Psoas muscle (tissue), 8 donors: ENCODE data around the gene VMP1. TPM values are rescaled to one million over a fixed set of nuclear protein-coding genes. Genes with fewer than 3 reads are reported as not detected.
"Not testable (repeated sequence)": the region's sequence is repeated elsewhere in the genome, so short reads cannot be mapped to it uniquely, and the experiment has no call there.

Experiments used
- ATAC-seq, 4 donors: fragments of 200-7000 bp; cut with Tn5 transposase; one replicate each; pipeline ENCODE4 v1.9.1; 2020; ENCODE audit warnings: moderate library complexity in 3 of 4, mild to moderate bottlenecking in 2 of 4
- DNase-seq, 2 donors: peaks; one replicate each; pipeline ENCODE4 v3.0.0-alpha.2; 2020
- H3K27ac ChIP-seq: fragments of 200-600 bp; one replicate; pipeline ENCODE4 v1.8.0; 2022
- H3K27me3 ChIP-seq, 3 donors: fragments of 200-600 bp in 1 of 3; one replicate each; pipeline versions ENCODE4 v1.6.1 to v1.8.0; 2013 to 2022; ENCODE audit warnings: low read length in 2 of 3, mild to moderate bottlenecking in 2 of 3, moderate library complexity in 1 of 3; ENCODE audit not compliant: insufficient read depth in 3 of 3
- H3K36me3 ChIP-seq, 2 donors: fragments of 200-600 bp in 1 of 2; one replicate each; pipeline versions ENCODE4 v1.6.1 to v1.8.0; 2013 to 2022; ENCODE audit warnings: low read depth in 1 of 2, mild to moderate bottlenecking in 1 of 2, moderate library complexity in 1 of 2; ENCODE audit not compliant: insufficient read depth in 1 of 2
- H3K4me1 ChIP-seq: fragments of 200-600 bp; one replicate; pipeline ENCODE4 v1.8.0; 2022
- H3K4me3 ChIP-seq: fragments of 200-600 bp; one replicate; pipeline ENCODE4 v1.8.0; 2022; ENCODE audit warnings: mild to moderate bottlenecking
- H3K9me3 ChIP-seq: fragments of 200-600 bp; one replicate; pipeline ENCODE4 v1.8.0; 2022
- WGBS, 3 donors: extraction: QIAGEN DNeasy Blood & Tissue Kit; methylation state at CpG; one replicate each; pipeline versions ENCODE4 v1.1.6 to v1.1.7; 2013; 5-methylcytosine and 5-hydroxymethylcytosine counted together
- intact Hi-C, 2 donors: fragments of 100-400 bp; cut with DNase I; formaldehyde crosslinking; loops; one replicate each; pipeline versions ENCODE4 v1.11.0 to v1.14.2; 2022
- polyA plus RNA-seq, 3 donors: library from polyadenylated mRNA; stranded (reverse); fragments of 200-250 nt; gene quantifications; one replicate each; pipeline ENCODE4 v1.2.3, GENCODE V29; 2013
- total RNA-seq, 4 donors: library from RNA; stranded (reverse); fragmentation: NEBNext Ultra II Directional in 2 of 4; extraction: Animal tissue kit (Norgen Biotek cat#: 25700) in 2 of 4; gene quantifications; one replicate each; pipeline versions ENCODE4 v1.2.1 to v1.2.4, GENCODE V29; 2021 to 2023
- TF ChIP-seq, protein P1 (sequence below): fragments of 200-600 bp; IDR thresholded peaks from one replicate; pipeline ENCODE4 v1.8.0; 2022; ENCODE audit warnings: antibody characterized with exemption
- donor health status: healthy with polysubstance abuse.
- donor health status: DM: no; HTN: no; CAD: no; lungs with moderate emphysema.
- donor health status: Bipolar disorder and iron deficiency.
- donor health status: healthy.
- donor health status: DM: yes; HTN: yes; CAD: no.
- donor health status: DM: no; HTN: no; CAD: no.
- donor health status: DM: no; HTN: no; CAD: no.
- donor health status: DM: yes; HTN: yes; CAD: no.

VMP1 gene
- total and polyA plus RNA-seq, 7 donors, result 31.3 to 115 (median 60.5) TPM

DNA sequence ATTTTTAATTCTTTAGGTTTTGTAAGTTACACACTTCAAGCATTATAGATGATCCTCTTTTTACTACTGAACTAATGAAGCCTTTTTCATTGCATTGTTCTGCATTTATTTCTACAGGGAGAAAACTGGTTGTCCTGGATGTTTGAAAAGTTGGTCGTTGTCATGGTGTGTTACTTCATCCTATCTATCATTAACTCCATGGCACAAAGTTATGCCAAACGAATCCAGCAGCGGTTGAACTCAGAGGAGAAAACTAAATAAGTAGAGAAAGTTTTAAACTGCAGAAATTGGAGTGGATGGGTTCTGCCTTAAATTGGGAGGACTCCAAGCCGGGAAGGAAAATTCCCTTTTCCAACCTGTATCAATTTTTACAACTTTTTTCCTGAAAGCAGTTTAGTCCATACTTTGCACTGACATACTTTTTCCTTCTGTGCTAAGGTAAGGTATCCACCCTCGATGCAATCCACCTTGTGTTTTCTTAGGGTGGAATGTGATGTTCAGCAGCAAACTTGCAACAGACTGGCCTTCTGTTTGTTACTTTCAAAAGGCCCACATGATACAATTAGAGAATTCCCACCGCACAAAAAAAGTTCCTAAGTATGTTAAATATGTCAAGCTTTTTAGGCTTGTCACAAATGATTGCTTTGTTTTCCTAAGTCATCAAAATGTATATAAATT is 132.3 kb downstream of the VMP1 start:
- Histone ChIP-seq H3K27ac (peak overlapping the region; percentile 92), H3K36me3 (peaks cover 7 to 26% of the 10 kb centered on the region in 2 donors), H3K9me3 (no peaks in the 10 kb centered on the region), H3K4me3 (peak overlapping the region; percentile 68), H3K27me3 (no peaks in the 10 kb centered on the region), H3K4me1 (peaks cover 14% of the 10 kb centered on the region)
- DNase-seq (no peak), ATAC-seq (no peak)
- TF ChIP-seq, protein P1, sequence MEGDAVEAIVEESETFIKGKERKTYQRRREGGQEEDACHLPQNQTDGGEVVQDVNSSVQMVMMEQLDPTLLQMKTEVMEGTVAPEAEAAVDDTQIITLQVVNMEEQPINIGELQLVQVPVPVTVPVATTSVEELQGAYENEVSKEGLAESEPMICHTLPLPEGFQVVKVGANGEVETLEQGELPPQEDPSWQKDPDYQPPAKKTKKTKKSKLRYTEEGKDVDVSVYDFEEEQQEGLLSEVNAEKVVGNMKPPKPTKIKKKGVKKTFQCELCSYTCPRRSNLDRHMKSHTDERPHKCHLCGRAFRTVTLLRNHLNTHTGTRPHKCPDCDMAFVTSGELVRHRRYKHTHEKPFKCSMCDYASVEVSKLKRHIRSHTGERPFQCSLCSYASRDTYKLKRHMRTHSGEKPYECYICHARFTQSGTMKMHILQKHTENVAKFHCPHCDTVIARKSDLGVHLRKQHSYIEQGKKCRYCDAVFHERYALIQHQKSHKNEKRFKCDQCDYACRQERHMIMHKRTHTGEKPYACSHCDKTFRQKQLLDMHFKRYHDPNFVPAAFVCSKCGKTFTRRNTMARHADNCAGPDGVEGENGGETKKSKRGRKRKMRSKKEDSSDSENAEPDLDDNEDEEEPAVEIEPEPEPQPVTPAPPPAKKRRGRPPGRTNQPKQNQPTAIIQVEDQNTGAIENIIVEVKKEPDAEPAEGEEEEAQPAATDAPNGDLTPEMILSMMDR, result no peak
- intact Hi-C loops, result no loop called here
- 41 to 53% (median 52%) methylated on average over 6 of the region's 6 CpGs for WGBS, 3 donors

DNA sequence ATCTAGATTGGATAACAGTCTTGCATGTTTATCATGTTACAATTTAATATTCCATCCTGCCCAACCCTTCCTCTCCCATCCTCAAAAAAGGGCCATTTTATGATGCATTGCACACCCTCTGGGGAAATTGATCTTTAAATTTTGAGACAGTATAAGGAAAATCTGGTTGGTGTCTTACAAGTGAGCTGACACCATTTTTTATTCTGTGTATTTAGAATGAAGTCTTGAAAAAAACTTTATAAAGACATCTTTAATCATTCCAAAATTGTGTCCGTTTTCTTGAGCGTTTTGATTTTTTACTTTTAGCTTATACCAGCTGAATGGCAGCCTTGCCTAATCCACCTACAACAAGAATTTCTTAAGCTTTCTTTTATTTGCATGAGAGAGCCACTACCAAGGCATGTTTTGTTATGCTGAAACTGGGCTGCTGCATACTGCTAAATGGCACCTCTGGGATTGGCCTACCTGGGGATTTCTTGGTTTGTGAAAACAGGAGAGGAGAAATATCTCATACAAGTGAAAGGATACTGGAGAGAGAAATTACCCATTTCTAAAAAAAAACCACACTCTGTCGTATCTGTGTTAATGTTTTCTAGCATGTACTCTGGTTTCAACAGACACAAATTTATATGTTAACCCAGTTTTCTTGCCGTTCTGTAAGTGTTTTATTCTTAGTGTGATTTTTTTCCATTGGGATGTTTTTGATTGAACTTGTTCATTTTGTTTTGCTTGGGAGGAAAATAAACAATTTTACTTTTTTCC is 133.1 kb downstream of the VMP1 start:
- intact Hi-C loops, result no loop called here
- peak overlapping the region; percentile 92 for H3K27ac ChIP-seq

DNA sequence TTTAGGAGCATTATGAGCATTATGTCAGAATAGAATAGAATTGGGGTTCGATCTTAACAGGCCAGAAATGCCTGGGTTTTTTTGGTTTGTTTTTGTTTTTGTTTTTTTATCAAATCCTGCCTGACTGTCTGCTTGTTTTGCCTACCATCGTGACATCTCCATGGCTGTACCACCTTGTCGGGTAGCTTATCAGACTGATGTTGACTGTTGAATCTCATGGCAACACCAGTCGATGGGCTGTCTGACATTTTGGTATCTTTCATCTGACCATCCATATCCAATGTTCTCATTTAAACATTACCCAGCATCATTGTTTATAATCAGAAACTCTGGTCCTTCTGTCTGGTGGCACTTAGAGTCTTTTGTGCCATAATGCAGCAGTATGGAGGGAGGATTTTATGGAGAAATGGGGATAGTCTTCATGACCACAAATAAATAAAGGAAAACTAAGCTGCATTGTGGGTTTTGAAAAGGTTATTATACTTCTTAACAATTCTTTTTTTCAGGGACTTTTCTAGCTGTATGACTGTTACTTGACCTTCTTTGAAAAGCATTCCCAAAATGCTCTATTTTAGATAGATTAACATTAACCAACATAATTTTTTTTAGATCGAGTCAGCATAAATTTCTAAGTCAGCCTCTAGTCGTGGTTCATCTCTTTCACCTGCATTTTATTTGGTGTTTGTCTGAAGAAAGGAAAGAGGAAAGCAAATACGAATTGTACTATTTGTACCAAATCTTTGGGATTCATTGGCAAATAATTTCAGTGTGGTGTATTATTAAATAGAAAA is 133.8 kb downstream of the VMP1 start:
- WGBS, 3 donors, result 69 to 73% (median 69%) methylated on average over 7 of the region's 7 CpGs
- Histone ChIP-seq H3K4me3 (peak overlapping the region; percentile 68), H3K4me1 (peaks cover 29% of the 10 kb centered on the region), H3K27ac (peak overlapping the region; percentile 92), H3K36me3 (peaks cover 7 to 26% of the 10 kb centered on the region in 2 donors)
- H3K27me3 ChIP-seq, H3K9me3 ChIP-seq, ATAC-seq, intact Hi-C loops, DNase-seq: not testable (repeated sequence)

More for the DNA sequence above, 133.1 kb downstream of the VMP1 start:
- no peaks in the 10 kb centered on the region for H3K27me3 ChIP-seq
- 44 to 52% (median 47%) methylated on average over 4 of the region's 4 CpGs for WGBS, 3 donors
- no peak for DNase-seq
- peaks cover 7 to 26% of the 10 kb centered on the region in 2 donors for H3K36me3 ChIP-seq
- H3K9me3 ChIP-seq, result no peaks in the 10 kb centered on the region
- TF ChIP-seq, protein P1, result no peak
- H3K4me1 ChIP-seq, result peaks cover 21% of the 10 kb centered on the region
- H3K4me3 ChIP-seq, result peak overlapping the region; percentile 68
- ATAC-seq, result no peak

- Histone ChIP-seq H3K36me3 (peaks cover 7 to 26% of the 10 kb centered on the region in 2 donors), H3K4me1 (peaks cover 32% of the 10 kb centered on the region), H3K4me3 (peak overlapping the region; percentile 68), H3K27ac (peak overlapping the region; percentile 92)
- H3K27me3 ChIP-seq, ATAC-seq, intact Hi-C loops, H3K9me3 ChIP-seq, DNase-seq: not testable (repeated sequence)
- WGBS, 3 donors, result 50 to 90% (median 61%) methylated on average over 4 of the region's 4 CpGs
Measured at GRCh38 chr17:59841882-59842263, 134.4 kb downstream of the VMP1 start.

GRCh38 chr17:59842901-59843652 is 135.6 kb downstream of the VMP1 start:
- no peaks in the 10 kb centered on the region for H3K27me3 ChIP-seq
- H3K9me3 ChIP-seq, result no peaks in the 10 kb centered on the region
- TF ChIP-seq, protein P1, result no peak
- H3K27ac ChIP-seq, result peak overlapping the region; percentile 92
- WGBS, 3 donors, result 95% methylated on average over 13 of the region's 13 CpGs
- H3K4me3 ChIP-seq, result no peak overlapping the region
- DNase-seq (no peak), ATAC-seq (peak in 2 of 4 donors; percentile 4 to 18)
- intact Hi-C loops, result no loop called here
- H3K36me3 ChIP-seq, result peaks cover 7 to 26% of the 10 kb centered on the region in 2 donors
- peaks cover 38% of the 10 kb centered on the region for H3K4me1 ChIP-seq
